H1 (cell line): ENCODE measurements around the gene CCNG2.

Experiments used
- EZH2 ChIP-seq: fragments of 200-600 bp; sonication (generic); IDR thresholded peaks from 2 replicates; pipeline ENCODE4 v1.7.1; 2012; ENCODE audit warnings: low read depth, mild to moderate bottlenecking, moderate library complexity, low read length, inconsistent platforms; ENCODE audit not compliant: severe bottlenecking
- POLR2A ChIP-seq, 2 experiments: IDR thresholded peaks; 1 replicate in 1 of 2; 2 replicates in 1 of 2; pipeline ENCODE4 v1.6.1; 2011; ENCODE audit warnings: low read depth in 2 of 2, low read length in 2 of 2, mild to moderate bottlenecking in 2 of 2; ENCODE audit errors: control extremely low read depth in 1 of 2

DNA sequence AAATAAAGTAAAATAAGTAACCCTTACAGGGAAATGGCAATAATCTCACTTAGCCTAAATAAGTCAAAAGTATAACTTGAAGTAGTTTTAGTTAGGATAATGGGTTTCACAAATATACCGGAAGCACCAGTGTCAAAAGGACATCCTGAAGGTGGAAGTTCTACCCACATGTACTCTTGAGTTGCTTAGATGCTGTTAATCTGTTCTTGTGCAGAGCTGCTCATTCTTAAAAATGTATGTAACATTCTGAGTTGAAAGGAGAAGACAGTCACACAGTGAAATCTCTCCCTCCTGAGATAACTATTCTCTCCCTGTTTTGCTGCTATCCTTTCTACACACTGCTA is 11.2 kb upstream of the CCNG2 start:
- TF ChIP-seq EZH2 (no peak), POLR2A (IDR thresholded peaks at IDR 0.05; ENCODE audit: control extremely low read depth in 1 of 2, low read depth in 2 of 2, low read length in 2 of 2) (no peak)
